HG02798 (cell line): ENCODE data around the gene ZMYND10.
A peak's percentile ranks its signal among the peaks of the same experiment; 100 is the strongest.

Source experiments
- ATAC-seq: cut with Tn5 transposase; IDR thresholded peaks from one replicate; pipeline ENCODE4 v1.9.1; 2021; ENCODE audit warnings: mild to moderate bottlenecking; ENCODE audit not compliant: unreplicated experiment, poor library complexity

ZMYND10 gene

GRCh38 chr3:50350213-50350526, 4.6 kb upstream of the ZMYND10 start:
- ATAC-seq: no peak

GRCh38 chr3:50347187-50347813, 1.8 kb upstream of the ZMYND10 start:
- ATAC-seq: no peak

GRCh38 chr3:50345008-50345407, 524 bp downstream of the ZMYND10 start:
- no peak for ATAC-seq

- no peak for ATAC-seq
Measured at GRCh38 chr3:50342813-50343633, 2.5 kb downstream of the ZMYND10 start.

GRCh38 chr3:50341996-50342650, 3.4 kb downstream of the ZMYND10 start:
- ATAC-seq: no peak

GRCh38 chr3:50341537-50341936, 4.0 kb downstream of the ZMYND10 start:
- no peak for ATAC-seq

GRCh38 chr3:50340448-50341329, 4.8 kb downstream of the ZMYND10 start, which contains the start of gene RASSF1:
Gene RASSF1, minus strand, starts transcription at chr3:50340836. Its CDS starts 31 bp downstream, at chr3:50340805.
- ATAC-seq: no peak

GRCh38 chr3:50340147-50340447, 5.4 kb downstream of the ZMYND10 start:
- ATAC-seq: no peak

- ATAC-seq: no peak
Measured at GRCh38 chr3:50339485-50340146, 5.9 kb downstream of the ZMYND10 start.

- no peak for ATAC-seq
Measured at GRCh38 chr3:50338965-50339364, 6.6 kb downstream of the ZMYND10 start.

GRCh38 chr3:50337175-50337861, 8.2 kb downstream of the ZMYND10 start:
- ATAC-seq: peak; percentile 87

- ATAC-seq: peak; percentile 39
Measured at GRCh38 chr3:50336452-50337174, 8.9 kb downstream of the ZMYND10 start.

- no peak for ATAC-seq
Measured at GRCh38 chr3:50334339-50335075, 11.0 kb downstream of the ZMYND10 start.

GRCh38 chr3:50333744-50334328, 11.7 kb downstream of the ZMYND10 start:
- ATAC-seq: no peak

GRCh38 chr3:50331364-50331907, 14.1 kb downstream of the ZMYND10 start:
- ATAC-seq: no peak

- ATAC-seq: no peak
Measured at GRCh38 chr3:50330330-50330729, 15.2 kb downstream of the ZMYND10 start.

- peak; percentile 92 for ATAC-seq
Measured at GRCh38 chr3:50327943-50328691, 17.4 kb downstream of the ZMYND10 start, which contains the start of gene TUSC2. Gene TUSC2, minus strand, starts transcription at chr3:50328223. Its CDS starts 124 bp downstream, at chr3:50328099.
